ENCODE measurements around the gene CCNF.
"Not testable (repeated sequence)": the region's sequence is repeated elsewhere in the genome, so short reads cannot be mapped to it uniquely, and the experiment has no call there.

Gene CCNF, protein sequence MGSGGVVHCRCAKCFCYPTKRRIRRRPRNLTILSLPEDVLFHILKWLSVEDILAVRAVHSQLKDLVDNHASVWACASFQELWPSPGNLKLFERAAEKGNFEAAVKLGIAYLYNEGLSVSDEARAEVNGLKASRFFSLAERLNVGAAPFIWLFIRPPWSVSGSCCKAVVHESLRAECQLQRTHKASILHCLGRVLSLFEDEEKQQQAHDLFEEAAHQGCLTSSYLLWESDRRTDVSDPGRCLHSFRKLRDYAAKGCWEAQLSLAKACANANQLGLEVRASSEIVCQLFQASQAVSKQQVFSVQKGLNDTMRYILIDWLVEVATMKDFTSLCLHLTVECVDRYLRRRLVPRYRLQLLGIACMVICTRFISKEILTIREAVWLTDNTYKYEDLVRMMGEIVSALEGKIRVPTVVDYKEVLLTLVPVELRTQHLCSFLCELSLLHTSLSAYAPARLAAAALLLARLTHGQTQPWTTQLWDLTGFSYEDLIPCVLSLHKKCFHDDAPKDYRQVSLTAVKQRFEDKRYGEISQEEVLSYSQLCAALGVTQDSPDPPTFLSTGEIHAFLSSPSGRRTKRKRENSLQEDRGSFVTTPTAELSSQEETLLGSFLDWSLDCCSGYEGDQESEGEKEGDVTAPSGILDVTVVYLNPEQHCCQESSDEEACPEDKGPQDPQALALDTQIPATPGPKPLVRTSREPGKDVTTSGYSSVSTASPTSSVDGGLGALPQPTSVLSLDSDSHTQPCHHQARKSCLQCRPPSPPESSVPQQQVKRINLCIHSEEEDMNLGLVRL

DNA sequence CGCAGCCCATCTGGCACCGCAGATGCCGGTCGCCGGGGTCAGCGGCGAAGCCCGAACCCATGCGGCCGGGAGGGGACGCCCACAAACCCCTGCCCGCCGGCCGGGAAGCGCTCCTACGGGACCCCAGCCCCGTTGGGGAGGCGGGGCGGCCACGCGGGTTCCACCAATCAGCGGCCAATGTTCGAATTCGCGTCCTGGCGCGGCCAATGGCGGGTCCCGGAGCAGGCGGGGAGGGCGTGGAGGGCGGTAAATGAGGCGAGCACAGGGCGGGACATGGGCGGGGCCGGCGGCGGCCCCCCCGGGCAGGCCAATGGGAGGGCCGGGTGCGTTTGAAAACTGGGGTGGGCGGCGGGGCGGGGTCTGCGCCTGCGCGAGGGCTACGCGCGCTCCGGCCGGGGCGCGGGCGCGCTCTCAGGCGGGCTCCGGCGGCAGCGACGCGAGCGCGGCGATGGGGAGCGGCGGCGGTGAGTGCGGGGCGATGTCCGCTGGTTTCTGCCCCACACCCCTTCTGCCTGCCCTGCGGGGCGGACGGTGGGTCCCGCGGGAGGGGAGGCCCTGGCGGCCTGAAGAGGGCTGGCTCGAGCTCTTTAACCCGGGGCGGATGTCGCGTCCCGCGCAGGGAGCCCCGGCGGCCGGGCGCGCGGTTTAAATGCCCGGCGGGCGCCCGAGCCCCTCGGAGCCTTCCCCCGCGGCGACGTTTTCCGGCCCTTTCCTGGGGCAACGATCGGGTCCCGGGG, at the start of gene CCNF:
CCNF (plus strand) TSS at position 414 of the 737 bp plus-strand sequence; CDS start at position 449, 35 bp downstream.
- peak; percentile 94 for DNase-seq (ENCODE audit: low read depth, low spot score)
- H3K4me3 ChIP-seq (ENCODE audit: insufficient read length, low read depth): peak within 1 kb of the TSS; percentile 90
- TF ChIP-seq YY1 (IDR thresholded peaks at IDR 0.05; ENCODE audit: insufficient read depth, insufficient read length): no peak
- no peak for TF ChIP-seq ZNF274 (IDR thresholded peaks at IDR 0.05; ENCODE audit: low read depth, low read length)
- TF ChIP-seq SUZ12 (IDR thresholded peaks at IDR 0.05; ENCODE audit: extremely low read depth, insufficient read depth, insufficient read length): no peak
- H3K4me1 ChIP-seq (ENCODE audit: insufficient read depth, insufficient read length): peaks cover 18% of the 10 kb centered on the region
- H3K9me3 ChIP-seq (ENCODE audit: insufficient read depth, low read length): no peaks in the 10 kb centered on the region
- H3K27me3 ChIP-seq (ENCODE audit: insufficient read depth, insufficient read length): no peaks in the 10 kb centered on the region
- H3K9ac ChIP-seq (ENCODE audit: insufficient read length, low read depth): peak within 1 kb of the TSS; percentile 97
- H3K36me3 ChIP-seq (ENCODE audit: insufficient read depth, insufficient read length, low read length): peaks cover 34% of the 10 kb centered on the region

GRCh38 chr16:2383501-2383900, 45.7 kb upstream of the CCNF start:
- H3K9ac ChIP-seq (ENCODE audit: insufficient read length, low read depth): no peak overlapping the region
- no peaks in the 10 kb centered on the region for H3K27me3 ChIP-seq (ENCODE audit: insufficient read depth, insufficient read length)
- no peak for TF ChIP-seq YY1 (IDR thresholded peaks at IDR 0.05; ENCODE audit: insufficient read depth, insufficient read length)
- TF ChIP-seq ZNF274 (IDR thresholded peaks at IDR 0.05; ENCODE audit: low read depth, low read length): no peak
- no peak for TF ChIP-seq SUZ12 (IDR thresholded peaks at IDR 0.05; ENCODE audit: extremely low read depth, insufficient read depth, insufficient read length)
- H3K4me3 ChIP-seq (ENCODE audit: insufficient read length, low read depth): no peak overlapping the region
- no peaks in the 10 kb centered on the region for H3K36me3 ChIP-seq (ENCODE audit: insufficient read depth, insufficient read length, low read length)
- no peaks in the 10 kb centered on the region for H3K4me1 ChIP-seq (ENCODE audit: insufficient read depth, insufficient read length)
- no peak for DNase-seq (ENCODE audit: low read depth, low spot score)
- H3K9me3 ChIP-seq (ENCODE audit: insufficient read depth, low read length): peaks cover 1% of the 10 kb centered on the region; the same call in 1 of the 2 replicates

DNA sequence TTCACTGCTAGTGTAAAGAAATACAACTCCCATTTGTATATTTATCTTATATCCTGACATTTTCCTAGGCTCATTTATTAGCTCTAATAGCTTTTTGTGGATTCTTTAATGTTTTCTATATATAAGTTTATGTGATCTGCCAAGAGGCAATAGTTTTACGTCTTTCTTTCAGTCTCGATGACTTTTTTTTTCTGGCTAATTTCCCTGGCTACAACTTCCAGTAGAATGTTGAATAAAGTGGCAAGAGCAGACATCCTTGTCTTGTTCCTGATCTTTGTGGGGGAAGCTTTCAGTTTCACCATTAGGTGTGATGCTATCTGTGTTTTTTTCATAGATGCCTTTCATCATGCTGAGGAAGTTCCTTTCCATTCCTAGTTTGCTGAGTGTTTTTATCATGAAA, 44.8 kb upstream of the CCNF start:
- no peaks in the 10 kb centered on the region for H3K4me1 ChIP-seq (ENCODE audit: insufficient read depth, insufficient read length)
- H3K4me3 ChIP-seq (ENCODE audit: insufficient read length, low read depth): no peak overlapping the region

DNA sequence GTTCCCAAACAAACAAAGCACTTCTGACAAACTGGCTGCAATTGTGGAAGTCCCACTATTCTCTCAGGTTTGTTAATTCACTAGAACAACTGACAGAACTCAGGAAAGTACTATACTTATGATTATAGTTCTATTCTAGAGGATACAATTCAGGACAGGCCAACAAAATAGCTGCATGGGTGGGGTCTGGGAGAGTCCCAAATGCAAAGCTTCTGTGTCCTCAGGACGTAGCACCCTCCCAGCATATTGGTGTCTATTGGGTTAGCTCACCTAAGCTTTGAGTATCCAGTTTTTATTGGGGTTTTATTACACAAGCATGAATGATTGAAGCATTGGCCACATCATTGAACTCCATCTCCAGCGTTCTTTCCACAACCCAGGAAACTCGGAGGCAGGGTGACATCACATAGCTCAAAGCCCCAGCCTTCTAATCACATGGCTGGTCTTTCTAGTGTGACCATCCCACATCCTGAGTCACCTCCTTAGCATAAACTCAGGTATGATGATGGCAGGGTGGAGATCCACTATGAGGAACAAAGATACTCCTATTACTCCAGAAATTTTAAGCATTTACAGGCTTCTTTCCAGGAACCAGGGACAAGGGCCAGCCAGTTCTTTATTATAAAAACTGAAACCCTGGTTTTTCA, 43.9 kb upstream of the CCNF start:
- H3K36me3 ChIP-seq (ENCODE audit: insufficient read depth, insufficient read length, low read length): no peaks in the 10 kb centered on the region
- no peak for DNase-seq (ENCODE audit: low read depth, low spot score)
- H3K9me3 ChIP-seq (ENCODE audit: insufficient read depth, low read length): peaks cover 15% of the 10 kb centered on the region
- H3K4me3 ChIP-seq (ENCODE audit: insufficient read length, low read depth): no peak overlapping the region
- TF ChIP-seq ZNF274 (IDR thresholded peaks at IDR 0.05; ENCODE audit: low read depth, low read length) (no peak), SUZ12 (IDR thresholded peaks at IDR 0.05; ENCODE audit: extremely low read depth, insufficient read depth, insufficient read length) (no peak), YY1 (IDR thresholded peaks at IDR 0.05; ENCODE audit: insufficient read depth, insufficient read length) (no peak)
- H3K27me3 ChIP-seq (ENCODE audit: insufficient read depth, insufficient read length): no peaks in the 10 kb centered on the region
- no peak overlapping the region for H3K9ac ChIP-seq (ENCODE audit: insufficient read length, low read depth)
- no peaks in the 10 kb centered on the region for H3K4me1 ChIP-seq (ENCODE audit: insufficient read depth, insufficient read length)

More for the DNA sequence above, 44.8 kb upstream of the CCNF start:
- H3K36me3 ChIP-seq (ENCODE audit: insufficient read depth, insufficient read length, low read length): no peaks in the 10 kb centered on the region
- no peak for DNase-seq (ENCODE audit: low read depth, low spot score)
- H3K9me3 ChIP-seq (ENCODE audit: insufficient read depth, low read length): peaks cover 10% of the 10 kb centered on the region
- no peak for TF ChIP-seq ZNF274 (IDR thresholded peaks at IDR 0.05; ENCODE audit: low read depth, low read length)
- TF ChIP-seq YY1 (IDR thresholded peaks at IDR 0.05; ENCODE audit: insufficient read depth, insufficient read length): no peak
- no peak for TF ChIP-seq SUZ12 (IDR thresholded peaks at IDR 0.05; ENCODE audit: extremely low read depth, insufficient read depth, insufficient read length)
- H3K27me3 ChIP-seq (ENCODE audit: insufficient read depth, insufficient read length): no peaks in the 10 kb centered on the region
- no peak overlapping the region for H3K9ac ChIP-seq (ENCODE audit: insufficient read length, low read depth)

DNA sequence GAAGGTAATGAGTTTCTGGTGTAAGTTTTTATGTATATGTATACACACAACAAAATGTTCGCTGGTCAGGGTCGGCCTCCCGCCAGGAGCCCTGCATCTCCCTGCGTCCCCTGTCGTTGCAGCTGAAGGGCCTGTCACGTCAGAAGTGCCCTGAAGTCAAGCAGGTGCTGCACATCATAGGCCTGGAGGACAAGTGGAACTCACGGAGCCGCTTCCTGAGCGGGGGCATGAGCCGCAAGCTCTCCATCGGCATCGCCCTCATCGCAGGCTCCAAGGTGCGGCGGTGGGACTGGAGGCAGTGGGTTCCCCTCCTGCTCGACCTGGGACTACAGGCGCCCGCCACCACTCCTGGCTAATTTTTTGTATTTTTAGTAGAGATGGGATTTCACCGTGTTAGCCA, 43.3 kb upstream of the CCNF start:
- not testable (repeated sequence) for H3K4me1 ChIP-seq (ENCODE audit: insufficient read depth, insufficient read length); DNase-seq (ENCODE audit: low read depth, low spot score); H3K9ac ChIP-seq (ENCODE audit: insufficient read length, low read depth); H3K27me3 ChIP-seq (ENCODE audit: insufficient read depth, insufficient read length); H3K36me3 ChIP-seq (ENCODE audit: insufficient read depth, insufficient read length, low read length); H3K4me3 ChIP-seq (ENCODE audit: insufficient read length, low read depth)
- peaks cover 15% of the 10 kb centered on the region for H3K9me3 ChIP-seq (ENCODE audit: insufficient read depth, low read length)

GRCh38 chr16:2386990-2387389, 42.3 kb upstream of the CCNF start:
- no peak overlapping the region for H3K9ac ChIP-seq (ENCODE audit: insufficient read length, low read depth)
- H3K36me3 ChIP-seq (ENCODE audit: insufficient read depth, insufficient read length, low read length): no peaks in the 10 kb centered on the region
- peak; percentile 86 for DNase-seq (ENCODE audit: low read depth, low spot score)
- peaks cover 15% of the 10 kb centered on the region for H3K9me3 ChIP-seq (ENCODE audit: insufficient read depth, low read length)
- H3K4me3 ChIP-seq (ENCODE audit: insufficient read length, low read depth): no peak overlapping the region
- no peak for TF ChIP-seq YY1 (IDR thresholded peaks at IDR 0.05; ENCODE audit: insufficient read depth, insufficient read length)
- TF ChIP-seq ZNF274 (IDR thresholded peaks at IDR 0.05; ENCODE audit: low read depth, low read length): no peak
- no peak for TF ChIP-seq SUZ12 (IDR thresholded peaks at IDR 0.05; ENCODE audit: extremely low read depth, insufficient read depth, insufficient read length)
- H3K4me1 ChIP-seq (ENCODE audit: insufficient read depth, insufficient read length): no peaks in the 10 kb centered on the region
- no peaks in the 10 kb centered on the region for H3K27me3 ChIP-seq (ENCODE audit: insufficient read depth, insufficient read length)

Measured in NT2/D1 (cell line).